ENCODE data around the gene SBK1.
"Not testable (repeated sequence)": the region's sequence is repeated elsewhere in the genome, so short reads cannot be mapped to it uniquely, and the experiment has no call there.

Gene SBK1

GRCh38 chr16:28309811-28310311 lies 17.5 kb downstream of the SBK1 start:
- DNase-seq: no peak

GRCh38 chr16:28310796-28311195 lies 18.5 kb downstream of the SBK1 start:
- no peak for DNase-seq

GRCh38 chr16:28311413-28311812 lies 19.1 kb downstream of the SBK1 start:
- no peak for DNase-seq

GRCh38 chr16:28311913-28312312 lies 19.6 kb downstream of the SBK1 start:
- no peak for DNase-seq

- no peak for DNase-seq
Observed at GRCh38 chr16:28312327-28312726, 20.0 kb downstream of the SBK1 start.

- no peak for DNase-seq
Observed at GRCh38 chr16:28313587-28313986, 21.3 kb downstream of the SBK1 start.

- DNase-seq: no peak
Observed at GRCh38 chr16:28316054-28316453, 23.7 kb downstream of the SBK1 start.

- peak; percentile 6 for DNase-seq
Observed at GRCh38 chr16:28317040-28317880, 24.9 kb downstream of the SBK1 start.

- no peak for DNase-seq
Observed at GRCh38 chr16:28318042-28318744, 25.9 kb downstream of the SBK1 start.

GRCh38 chr16:28319476-28320022 lies 27.2 kb downstream of the SBK1 start:
- DNase-seq: no peak

GRCh38 chr16:28320023-28320561 lies 27.8 kb downstream of the SBK1 start:
- no peak for DNase-seq

- DNase-seq: no peak
Observed at GRCh38 chr16:28320741-28321140, 28.4 kb downstream of the SBK1 start.

GRCh38 chr16:28321700-28322411 lies 29.5 kb downstream of the SBK1 start:
- DNase-seq: no peak

GRCh38 chr16:28324235-28324886 lies 32.0 kb downstream of the SBK1 start:
- no peak for DNase-seq

GRCh38 chr16:28324887-28325279 lies 32.6 kb downstream of the SBK1 start:
- DNase-seq: no peak

- DNase-seq: peak; percentile 32
Observed at GRCh38 chr16:28326881-28327610, 34.7 kb downstream of the SBK1 start.

- not testable (repeated sequence) for DNase-seq
Observed at GRCh38 chr16:28330232-28330631, 37.9 kb downstream of the SBK1 start.

GRCh38 chr16:28330981-28331380 lies 38.7 kb downstream of the SBK1 start:
- DNase-seq: not testable (repeated sequence)

- DNase-seq: not testable (repeated sequence)
Observed at GRCh38 chr16:28332632-28333031, 40.3 kb downstream of the SBK1 start.

- not testable (repeated sequence) for DNase-seq
Observed at GRCh38 chr16:28335678-28336077, 43.4 kb downstream of the SBK1 start.

GRCh38 chr16:28336940-28337710 lies 44.8 kb downstream of the SBK1 start:
- not testable (repeated sequence) for DNase-seq

Data from NCI-H1092 treated with DMSO at 0.1 percent for 48 hours (cell line).